ENCODE results near the gene WWP2. TPM values are rescaled to one million over a fixed set of nuclear protein-coding genes. Genes with fewer than 3 reads are reported as not detected.

Gene WWP2
- total RNA-seq, 1 donor from 2014 or later: 39.9 TPM

DNA sequence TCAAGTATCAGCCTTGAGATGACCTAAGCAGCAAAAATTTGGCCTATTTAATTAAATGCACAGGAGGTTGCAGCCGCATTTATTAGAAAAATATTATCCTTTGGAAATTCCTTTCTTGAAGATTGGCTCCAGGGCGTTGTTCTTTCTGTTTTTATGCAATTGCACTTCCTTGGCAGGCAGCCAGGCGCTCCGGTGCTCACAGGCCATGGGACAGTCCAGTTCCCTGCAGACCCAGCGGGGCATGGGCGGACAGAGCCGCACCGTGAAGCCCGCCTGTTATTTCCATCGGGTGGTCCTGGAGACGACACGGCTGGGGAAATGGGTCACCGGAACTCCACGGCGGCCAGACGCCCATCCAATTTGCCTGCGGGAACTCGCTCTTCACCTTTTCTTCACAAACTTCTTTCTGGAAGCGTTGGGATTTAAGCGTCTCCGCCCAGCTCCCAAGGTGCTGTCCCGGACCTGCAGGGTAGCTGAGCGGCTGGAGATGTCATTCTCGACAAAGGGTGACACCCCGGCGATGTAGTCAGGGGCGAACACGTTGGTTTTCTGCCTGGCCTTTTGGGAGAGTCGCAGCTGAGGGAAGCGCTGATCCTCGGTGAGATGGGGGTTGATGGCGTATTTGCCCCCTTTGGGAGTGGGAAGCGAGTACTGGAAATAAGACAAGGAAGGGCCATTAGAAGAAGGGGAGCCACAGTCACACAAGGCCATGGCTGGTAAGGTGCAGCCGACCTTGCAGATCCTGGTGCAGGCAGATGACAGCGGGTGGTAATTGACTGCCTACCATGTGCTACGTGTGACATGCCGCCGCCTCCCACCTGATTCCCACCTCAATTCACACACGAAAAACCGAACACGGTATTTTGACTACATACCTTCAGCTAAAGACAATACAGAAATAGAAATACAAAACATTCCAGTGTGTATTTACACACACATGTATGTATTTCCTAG is 19.9 kb upstream of the WWP2 start:
- H3K27ac Mint-ChIP-seq (ENCODE audit: unreplicated experiment): peak overlapping the region; percentile 82
- TF ChIP-seq, protein P1, sequence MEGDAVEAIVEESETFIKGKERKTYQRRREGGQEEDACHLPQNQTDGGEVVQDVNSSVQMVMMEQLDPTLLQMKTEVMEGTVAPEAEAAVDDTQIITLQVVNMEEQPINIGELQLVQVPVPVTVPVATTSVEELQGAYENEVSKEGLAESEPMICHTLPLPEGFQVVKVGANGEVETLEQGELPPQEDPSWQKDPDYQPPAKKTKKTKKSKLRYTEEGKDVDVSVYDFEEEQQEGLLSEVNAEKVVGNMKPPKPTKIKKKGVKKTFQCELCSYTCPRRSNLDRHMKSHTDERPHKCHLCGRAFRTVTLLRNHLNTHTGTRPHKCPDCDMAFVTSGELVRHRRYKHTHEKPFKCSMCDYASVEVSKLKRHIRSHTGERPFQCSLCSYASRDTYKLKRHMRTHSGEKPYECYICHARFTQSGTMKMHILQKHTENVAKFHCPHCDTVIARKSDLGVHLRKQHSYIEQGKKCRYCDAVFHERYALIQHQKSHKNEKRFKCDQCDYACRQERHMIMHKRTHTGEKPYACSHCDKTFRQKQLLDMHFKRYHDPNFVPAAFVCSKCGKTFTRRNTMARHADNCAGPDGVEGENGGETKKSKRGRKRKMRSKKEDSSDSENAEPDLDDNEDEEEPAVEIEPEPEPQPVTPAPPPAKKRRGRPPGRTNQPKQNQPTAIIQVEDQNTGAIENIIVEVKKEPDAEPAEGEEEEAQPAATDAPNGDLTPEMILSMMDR (IDR thresholded peaks at IDR 0.05): no peak
- no peaks in the 10 kb centered on the region for H3K9me3 Mint-ChIP-seq (ENCODE audit: low read depth)
- DNase-seq (ENCODE audit: low spot score): peak; percentile 94
- no peak overlapping the region for H3K4me3 Mint-ChIP-seq (ENCODE audit: unreplicated experiment)
- H3K4me1 Mint-ChIP-seq (ENCODE audit: low read depth): peaks cover 20% of the 10 kb centered on the region
- H3K36me3 Mint-ChIP-seq (ENCODE audit: low read depth): peaks cover 18% of the 10 kb centered on the region
- H3K27me3 Mint-ChIP-seq (ENCODE audit: low read depth): no peaks in the 10 kb centered on the region

DNA sequence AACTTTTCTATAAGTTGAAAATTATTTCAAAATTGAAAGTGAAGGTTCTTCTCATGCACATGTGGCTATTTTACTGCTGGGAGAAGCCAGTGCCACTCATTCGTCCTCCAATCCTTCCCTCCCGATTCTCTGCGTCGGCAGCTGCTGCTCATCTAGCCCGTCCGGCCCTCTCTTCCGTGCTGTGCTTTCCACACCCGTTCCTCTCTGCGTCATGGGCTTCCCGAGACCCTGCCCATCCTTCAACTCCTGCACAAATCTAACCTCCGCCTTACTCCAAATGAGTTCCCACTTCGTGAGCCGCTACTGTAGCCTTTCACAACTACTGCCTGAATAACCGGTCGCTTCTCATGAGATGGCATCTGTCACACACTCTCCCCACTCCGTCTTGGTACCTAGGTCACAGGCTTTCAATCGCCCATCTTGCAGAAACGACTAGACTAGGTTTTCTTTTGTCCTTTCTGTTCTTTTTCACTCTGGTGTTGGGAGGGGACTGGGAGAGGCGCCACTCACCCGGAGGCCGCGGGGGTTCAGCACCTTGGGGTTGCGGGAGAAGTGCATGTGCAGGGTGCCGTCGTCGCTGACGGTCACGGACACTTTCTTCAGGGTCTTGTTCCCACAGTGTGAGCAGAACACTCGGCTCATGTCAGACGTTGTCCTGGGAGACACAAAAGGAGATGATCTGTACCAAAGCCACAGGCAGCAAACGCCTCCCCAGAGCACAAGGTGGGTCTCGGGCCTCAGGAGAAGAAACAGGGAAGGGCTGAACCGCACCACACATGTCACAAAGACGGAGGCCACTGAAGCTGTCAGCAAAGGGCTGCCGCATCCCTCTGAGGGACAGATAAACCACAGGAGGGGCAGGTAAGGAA is 17.5 kb upstream of the WWP2 start:
- peak; percentile 64 for DNase-seq (ENCODE audit: low spot score)
- H3K4me1 Mint-ChIP-seq (ENCODE audit: low read depth): peaks cover 23% of the 10 kb centered on the region
- no peaks in the 10 kb centered on the region for H3K9me3 Mint-ChIP-seq (ENCODE audit: low read depth)
- no peak overlapping the region for H3K4me3 Mint-ChIP-seq (ENCODE audit: unreplicated experiment)
- peaks cover 37% of the 10 kb centered on the region for H3K36me3 Mint-ChIP-seq (ENCODE audit: low read depth)
- TF ChIP-seq, protein P1 (IDR thresholded peaks at IDR 0.05): no peak
- H3K27ac Mint-ChIP-seq (ENCODE audit: unreplicated experiment): no peak overlapping the region
- H3K27me3 Mint-ChIP-seq (ENCODE audit: low read depth): no peaks in the 10 kb centered on the region

DNA sequence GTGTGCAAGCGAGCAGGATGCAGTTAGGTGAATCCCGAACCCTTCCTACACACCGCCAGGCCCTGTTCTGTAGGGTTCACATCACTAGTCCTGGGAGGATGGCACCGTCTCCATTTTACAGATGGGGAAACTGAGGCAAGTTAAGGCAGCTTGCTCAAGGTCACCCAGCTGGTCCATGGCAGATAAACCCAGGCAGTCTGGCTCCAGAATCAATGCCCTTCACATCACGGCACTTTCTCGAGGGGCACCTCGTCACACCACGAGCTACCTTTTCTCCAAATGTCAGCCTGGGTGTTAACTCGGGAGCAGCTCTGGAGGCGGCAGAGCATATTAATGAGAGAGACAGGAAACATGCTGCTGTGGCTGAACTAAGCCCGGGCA is 16.9 kb upstream of the WWP2 start:
- H3K27ac Mint-ChIP-seq (ENCODE audit: unreplicated experiment): no peak overlapping the region
- H3K9me3 Mint-ChIP-seq (ENCODE audit: low read depth): no peaks in the 10 kb centered on the region
- H3K36me3 Mint-ChIP-seq (ENCODE audit: low read depth): peaks cover 37% of the 10 kb centered on the region
- TF ChIP-seq, protein P1 (IDR thresholded peaks at IDR 0.05): no peak
- DNase-seq (ENCODE audit: low spot score): peak; percentile 33
- no peak overlapping the region for H3K4me3 Mint-ChIP-seq (ENCODE audit: unreplicated experiment)
- no peaks in the 10 kb centered on the region for H3K27me3 Mint-ChIP-seq (ENCODE audit: low read depth)
- H3K4me1 Mint-ChIP-seq (ENCODE audit: low read depth): peaks cover 23% of the 10 kb centered on the region

DNA sequence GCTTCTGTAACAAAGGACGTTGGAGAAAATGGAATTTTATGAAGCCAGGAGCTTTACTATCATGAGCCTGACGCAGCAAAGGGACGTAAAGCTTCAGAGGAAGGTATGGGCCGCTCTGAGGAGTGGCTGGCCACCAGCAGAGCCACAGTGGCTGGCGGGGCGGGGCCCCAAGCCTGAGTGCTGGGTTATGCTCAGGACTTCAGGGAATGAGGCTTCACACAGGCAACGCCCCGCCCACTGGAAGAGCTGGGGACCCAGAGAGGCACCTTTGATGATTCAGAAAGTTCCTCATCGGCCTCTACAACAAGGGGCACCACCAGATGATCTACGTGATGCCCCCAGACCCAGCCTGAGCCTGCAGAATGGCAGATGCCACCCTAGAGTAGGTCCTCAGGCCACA is 16.2 kb upstream of the WWP2 start:
- peak; percentile 48 for DNase-seq (ENCODE audit: low spot score)
- Mint-ChIP-seq H3K4me1 (ENCODE audit: low read depth) (peaks cover 21% of the 10 kb centered on the region), H3K36me3 (ENCODE audit: low read depth) (peaks cover 36% of the 10 kb centered on the region), H3K27me3 (ENCODE audit: low read depth) (no peaks in the 10 kb centered on the region), H3K9me3 (ENCODE audit: low read depth) (no peaks in the 10 kb centered on the region), H3K27ac (ENCODE audit: unreplicated experiment) (no peak overlapping the region), H3K4me3 (ENCODE audit: unreplicated experiment) (no peak overlapping the region)
- TF ChIP-seq, protein P1 (IDR thresholded peaks at IDR 0.05): no peak

DNA sequence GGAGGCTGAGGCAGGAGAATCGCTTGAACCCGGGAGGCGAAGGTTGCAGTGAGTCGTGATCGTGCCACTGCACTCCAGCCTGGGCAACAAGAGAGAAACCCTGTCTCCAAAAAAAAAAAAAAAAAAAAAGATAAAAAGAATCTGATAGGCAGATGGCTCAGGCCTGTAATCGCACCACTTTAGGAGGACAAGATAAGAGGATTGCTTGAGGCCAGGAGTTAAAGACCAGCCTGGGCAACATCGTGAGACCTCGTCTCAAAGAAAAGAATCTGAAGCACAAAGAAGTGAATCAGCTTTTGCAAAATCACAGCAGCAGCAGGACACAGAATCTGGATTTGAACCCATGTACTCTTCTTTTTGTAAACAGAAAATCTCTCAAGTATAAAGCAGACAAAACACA is 15.0 kb upstream of the WWP2 start:
- Mint-ChIP-seq H3K36me3 (ENCODE audit: low read depth) (peaks cover 38% of the 10 kb centered on the region), H3K27me3 (ENCODE audit: low read depth) (no peaks in the 10 kb centered on the region), H3K4me1 (ENCODE audit: low read depth) (peaks cover 11% of the 10 kb centered on the region), H3K9me3 (ENCODE audit: low read depth) (no peaks in the 10 kb centered on the region), H3K4me3 (ENCODE audit: unreplicated experiment) (no peak overlapping the region), H3K27ac (ENCODE audit: unreplicated experiment) (no peak overlapping the region)
- no peak for DNase-seq (ENCODE audit: low spot score)
- TF ChIP-seq, protein P1 (IDR thresholded peaks at IDR 0.05): no peak

Measured in chondrocyte (in vitro differentiated cells).